Measurements from ENCODE around the gene LTC4S. TPM values are rescaled to one million over a fixed set of nuclear protein-coding genes. Genes with fewer than 3 reads are reported as not detected.

LTC4S gene
- total and polyA plus RNA-seq, 3 donors from 2014 or later: 3.7 to 10.3 (median 4.8) TPM

DNA sequence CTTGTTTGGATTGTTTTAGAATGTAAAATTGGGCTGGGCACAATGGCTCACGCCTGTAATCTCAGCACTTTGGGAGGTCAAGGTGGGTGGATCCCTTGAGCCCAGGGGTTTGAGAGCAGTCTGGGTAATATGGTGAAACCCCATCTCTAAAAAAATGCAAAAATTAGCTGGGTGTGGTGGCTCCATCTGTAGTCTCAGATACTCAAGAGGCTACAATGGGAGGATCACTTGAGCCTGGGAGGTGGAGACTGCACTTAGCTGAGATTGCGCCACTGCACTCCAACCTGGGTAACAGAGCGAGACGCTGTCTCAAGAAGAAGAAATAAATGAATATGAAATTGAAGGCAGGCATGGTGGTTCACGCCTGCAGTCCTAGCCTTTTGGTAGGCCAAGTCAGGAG lies 39.8 kb upstream of the LTC4S start:
- peaks cover 16% of the 10 kb centered on the region for H3K4me1 ChIP-seq
- 89 to 92% methylated on average over 5 of the region's 5 CpGs for WGBS, 2 donors
- intact Hi-C loops (cut with DNase I; ENCODE audit: low total_unique reads): no loop called here

DNA sequence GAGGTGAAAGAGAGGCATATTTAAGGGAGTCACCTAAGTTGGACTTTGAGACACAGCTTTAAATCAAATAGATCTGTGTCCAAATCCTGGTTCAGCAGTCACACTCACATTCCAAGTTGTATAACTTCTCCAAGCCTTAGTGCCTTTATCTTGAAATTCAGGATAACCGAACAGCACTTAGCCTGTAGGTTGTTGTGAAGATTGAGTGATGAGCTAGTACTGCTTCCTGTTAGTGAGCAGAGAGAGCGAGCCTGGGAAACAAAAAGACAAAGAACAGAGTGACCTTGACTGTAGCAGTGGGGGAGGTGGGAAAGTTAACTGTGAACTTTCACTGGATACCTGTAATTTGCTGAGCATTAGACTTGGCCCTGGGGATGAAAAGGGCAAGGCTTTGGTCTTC lies 38.8 kb upstream of the LTC4S start:
- H3K27ac ChIP-seq: peak overlapping the region in 1 of 2 donors; percentile 59
- peaks cover 16% of the 10 kb centered on the region for H3K4me1 ChIP-seq
- H3K27me3 ChIP-seq: no peaks in the 10 kb centered on the region

More for the DNA sequence above, 39.8 kb upstream of the LTC4S start:
- DNase-seq: no peak
- Histone ChIP-seq H3K36me3 (ENCODE audit: low read depth, missing control alignments) (no peaks in the 10 kb centered on the region), H3K9me3 (no peaks in the 10 kb centered on the region), H3K27me3 (no peaks in the 10 kb centered on the region), H3K27ac (peak overlapping the region in 1 of 2 donors; percentile 59), H3K4me3 (no peak overlapping the region)
- TF ChIP-seq, protein P1, sequence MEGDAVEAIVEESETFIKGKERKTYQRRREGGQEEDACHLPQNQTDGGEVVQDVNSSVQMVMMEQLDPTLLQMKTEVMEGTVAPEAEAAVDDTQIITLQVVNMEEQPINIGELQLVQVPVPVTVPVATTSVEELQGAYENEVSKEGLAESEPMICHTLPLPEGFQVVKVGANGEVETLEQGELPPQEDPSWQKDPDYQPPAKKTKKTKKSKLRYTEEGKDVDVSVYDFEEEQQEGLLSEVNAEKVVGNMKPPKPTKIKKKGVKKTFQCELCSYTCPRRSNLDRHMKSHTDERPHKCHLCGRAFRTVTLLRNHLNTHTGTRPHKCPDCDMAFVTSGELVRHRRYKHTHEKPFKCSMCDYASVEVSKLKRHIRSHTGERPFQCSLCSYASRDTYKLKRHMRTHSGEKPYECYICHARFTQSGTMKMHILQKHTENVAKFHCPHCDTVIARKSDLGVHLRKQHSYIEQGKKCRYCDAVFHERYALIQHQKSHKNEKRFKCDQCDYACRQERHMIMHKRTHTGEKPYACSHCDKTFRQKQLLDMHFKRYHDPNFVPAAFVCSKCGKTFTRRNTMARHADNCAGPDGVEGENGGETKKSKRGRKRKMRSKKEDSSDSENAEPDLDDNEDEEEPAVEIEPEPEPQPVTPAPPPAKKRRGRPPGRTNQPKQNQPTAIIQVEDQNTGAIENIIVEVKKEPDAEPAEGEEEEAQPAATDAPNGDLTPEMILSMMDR (IDR thresholded peaks at IDR 0.05): no peak
- no peak for TF ChIP-seq POLR2A (IDR thresholded peaks at IDR 0.05)

DNA sequence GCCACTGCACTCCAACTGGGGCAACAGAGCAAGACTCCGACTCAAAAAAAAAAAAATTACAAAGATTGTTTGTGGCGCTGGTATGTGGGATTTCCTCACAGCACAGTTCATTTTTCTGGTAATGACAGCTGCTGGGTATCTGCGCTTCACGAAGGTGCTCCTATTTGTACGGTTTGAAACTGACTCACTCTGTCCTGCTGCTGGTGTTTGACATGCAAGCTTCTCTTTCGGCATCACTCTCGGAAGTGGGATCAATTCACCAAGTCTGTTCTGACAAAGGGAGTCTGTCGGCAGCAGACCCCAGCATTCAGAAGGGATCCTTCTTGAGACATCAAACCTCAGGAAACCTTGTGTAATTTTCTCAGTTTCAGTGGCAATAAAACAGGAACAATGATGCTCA lies 34.8 kb upstream of the LTC4S start:
- H3K27me3 ChIP-seq: no peaks in the 10 kb centered on the region
- DNase-seq: no peak
- TF ChIP-seq POLR2A (IDR thresholded peaks at IDR 0.05): no peak
- TF ChIP-seq, protein P1 (IDR thresholded peaks at IDR 0.05): no peak
- H3K4me1 ChIP-seq: peaks cover 37% of the 10 kb centered on the region
- no peaks in the 10 kb centered on the region for H3K36me3 ChIP-seq (ENCODE audit: low read depth, missing control alignments)
- intact Hi-C loops (cut with DNase I; ENCODE audit: low total_unique reads): no loop called here
- 85 to 91% methylated on average over 8 of the region's 8 CpGs for WGBS, 2 donors
- H3K4me3 ChIP-seq: no peak overlapping the region
- no peak overlapping the region for H3K27ac ChIP-seq
- H3K9me3 ChIP-seq: no peaks in the 10 kb centered on the region

More for the DNA sequence above, 38.8 kb upstream of the LTC4S start:
- intact Hi-C loops (cut with DNase I; ENCODE audit: low total_unique reads): no loop called here
- peak; percentile 42 for DNase-seq
- Histone ChIP-seq H3K36me3 (ENCODE audit: low read depth, missing control alignments) (no peaks in the 10 kb centered on the region), H3K9me3 (no peaks in the 10 kb centered on the region), H3K4me3 (no peak overlapping the region)
- WGBS, 2 donors: 26 to 44% methylated on average over 2 of the region's 2 CpGs
- TF ChIP-seq, protein P1 (IDR thresholded peaks at IDR 0.05): no peak
- no peak for TF ChIP-seq POLR2A (IDR thresholded peaks at IDR 0.05)

DNA sequence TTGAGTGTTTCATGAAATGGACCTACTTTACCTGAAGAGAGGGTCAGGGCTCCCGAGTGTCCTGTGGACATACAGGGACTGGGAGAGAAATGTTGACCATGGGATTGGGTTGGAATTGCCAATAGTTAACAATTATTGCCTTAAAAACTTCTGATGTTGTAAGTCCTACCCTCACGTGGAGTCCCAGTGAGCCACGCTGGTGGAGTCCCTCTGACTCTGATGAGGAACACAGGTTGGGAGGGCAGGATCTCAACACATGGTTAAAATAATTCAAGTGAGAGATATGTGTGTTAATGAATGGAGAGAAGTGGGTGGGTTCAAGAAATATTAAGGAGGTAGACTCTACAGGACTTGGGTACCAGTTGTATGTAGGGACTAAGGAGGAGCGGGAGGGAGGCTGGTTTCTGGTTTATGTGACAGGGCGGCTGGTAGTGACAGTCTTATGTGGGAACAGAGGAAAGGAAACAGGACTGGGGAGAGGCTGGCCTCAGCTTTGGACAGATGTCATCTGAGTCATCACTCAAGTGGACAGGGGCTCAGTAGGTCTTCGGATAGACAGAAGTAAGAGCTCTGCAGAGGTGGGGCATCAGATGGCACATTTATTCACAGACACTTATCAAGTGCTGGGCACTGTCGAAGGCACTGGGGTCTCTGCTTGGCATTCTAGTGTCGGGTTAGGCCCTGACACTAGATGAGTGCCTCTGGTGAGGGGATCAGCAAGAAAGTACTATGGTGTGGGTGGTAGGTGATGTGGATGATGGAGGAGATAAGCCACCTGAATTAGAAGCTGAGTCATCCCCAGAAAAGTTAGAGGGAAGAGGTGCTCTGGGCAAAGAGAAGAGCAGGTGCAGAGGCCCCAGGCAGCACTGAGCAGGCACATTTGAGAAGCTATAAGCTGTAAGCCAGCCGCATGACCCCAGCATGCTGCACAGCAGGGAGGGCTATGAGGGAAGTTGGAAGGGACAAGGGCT lies 33.9 kb upstream of the LTC4S start:
- Histone ChIP-seq H3K9me3 (no peaks in the 10 kb centered on the region), H3K27me3 (no peaks in the 10 kb centered on the region), H3K4me3 (no peak overlapping the region), H3K27ac (no peak overlapping the region), H3K4me1 (peaks cover 30% of the 10 kb centered on the region), H3K36me3 (ENCODE audit: low read depth, missing control alignments) (no peaks in the 10 kb centered on the region)
- TF ChIP-seq, protein P1 (IDR thresholded peaks at IDR 0.05): no peak
- TF ChIP-seq POLR2A (IDR thresholded peaks at IDR 0.05): no peak
- no peak for DNase-seq
- intact Hi-C loops (cut with DNase I; ENCODE audit: low total_unique reads): no loop called here
- 88 to 92% methylated on average over 9 of the region's 9 CpGs for WGBS, 2 donors
